HG03354 (cell line): ENCODE results near the gene FAM219B.

Source experiments
- ATAC-seq: cut with Tn5 transposase; IDR thresholded peaks from one replicate; pipeline ENCODE4 v1.9.1; 2021; ENCODE audit warnings: mild to moderate bottlenecking; ENCODE audit not compliant: unreplicated experiment, poor library complexity, severe bottlenecking

Gene FAM219B

GRCh38 chr15:74882528-74882927 is 24.1 kb downstream of the FAM219B start:
- ATAC-seq = no peak

GRCh38 chr15:74878273-74878672 is 28.4 kb downstream of the FAM219B start:
- no peak for ATAC-seq

GRCh38 chr15:74873756-74874424 is 32.8 kb downstream of the FAM219B start:
- ATAC-seq = no peak

- ATAC-seq = peak; percentile 86
Measured at GRCh38 chr15:74873036-74873755, 33.5 kb downstream of the FAM219B start, which contains the start of gene SCAMP2. Gene SCAMP2, minus strand, starts transcription at chr15:74873365. Its CDS starts 110 bp downstream, at chr15:74873255.

- ATAC-seq = no peak
Measured at GRCh38 chr15:74872702-74873035, 34.0 kb downstream of the FAM219B start.

GRCh38 chr15:74870436-74871215 is 36.0 kb downstream of the FAM219B start:
- ATAC-seq = no peak

- peak; percentile 64 for ATAC-seq
Measured at GRCh38 chr15:74869726-74870407, 36.8 kb downstream of the FAM219B start.

GRCh38 chr15:74869372-74869725 is 37.3 kb downstream of the FAM219B start:
- peak; percentile 2 for ATAC-seq

GRCh38 chr15:74868059-74868458 is 38.6 kb downstream of the FAM219B start:
- no peak for ATAC-seq

- no peak for ATAC-seq
Measured at GRCh38 chr15:74867466-74868038, 39.1 kb downstream of the FAM219B start.

- no peak for ATAC-seq
Measured at GRCh38 chr15:74866090-74866489, 40.6 kb downstream of the FAM219B start.

GRCh38 chr15:74865316-74865715 is 41.3 kb downstream of the FAM219B start:
- no peak for ATAC-seq

- ATAC-seq = no peak
Measured at GRCh38 chr15:74864296-74864695, 42.4 kb downstream of the FAM219B start.

GRCh38 chr15:74863239-74864056 is 43.2 kb downstream of the FAM219B start:
- ATAC-seq = no peak

- no peak for ATAC-seq
Measured at GRCh38 chr15:74858369-74858740, 48.3 kb downstream of the FAM219B start.

- ATAC-seq = no peak
Measured at GRCh38 chr15:74857671-74858368, 48.8 kb downstream of the FAM219B start.

- ATAC-seq = peak; percentile 88
Measured at GRCh38 chr15:74857082-74857655, 49.5 kb downstream of the FAM219B start.

GRCh38 chr15:74856537-74856936 is 50.1 kb downstream of the FAM219B start:
- no peak for ATAC-seq
